HG03064 (cell line): ENCODE measurements around the gene PCGF1.

Experiments
- ATAC-seq: cut with Tn5 transposase; IDR thresholded peaks from one replicate; pipeline ENCODE4 v1.9.1; 2021; ENCODE audit warnings: low read depth; ENCODE audit not compliant: unreplicated experiment

Gene PCGF1

DNA sequence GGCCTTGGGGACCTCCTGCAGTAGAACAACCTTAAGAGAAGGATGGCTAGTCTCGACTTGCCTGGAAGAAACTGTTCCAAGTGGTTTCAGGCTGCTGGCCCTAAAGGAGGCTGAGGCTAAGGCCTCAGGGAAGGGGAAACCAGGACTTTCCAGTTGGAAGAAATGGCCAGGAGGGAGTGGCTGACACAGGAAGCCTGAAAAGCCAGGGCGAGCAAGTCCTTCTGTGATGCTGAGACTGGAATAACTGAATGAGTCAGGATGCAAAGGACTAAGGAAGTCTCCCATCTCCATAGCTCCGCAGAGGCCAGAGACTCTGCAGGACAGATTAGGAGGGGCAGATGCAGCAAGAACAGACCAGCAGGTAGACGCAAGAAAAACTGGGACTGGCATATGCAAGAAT lies 29.6 kb upstream of the PCGF1 start:
- ATAC-seq, result no peak

DNA sequence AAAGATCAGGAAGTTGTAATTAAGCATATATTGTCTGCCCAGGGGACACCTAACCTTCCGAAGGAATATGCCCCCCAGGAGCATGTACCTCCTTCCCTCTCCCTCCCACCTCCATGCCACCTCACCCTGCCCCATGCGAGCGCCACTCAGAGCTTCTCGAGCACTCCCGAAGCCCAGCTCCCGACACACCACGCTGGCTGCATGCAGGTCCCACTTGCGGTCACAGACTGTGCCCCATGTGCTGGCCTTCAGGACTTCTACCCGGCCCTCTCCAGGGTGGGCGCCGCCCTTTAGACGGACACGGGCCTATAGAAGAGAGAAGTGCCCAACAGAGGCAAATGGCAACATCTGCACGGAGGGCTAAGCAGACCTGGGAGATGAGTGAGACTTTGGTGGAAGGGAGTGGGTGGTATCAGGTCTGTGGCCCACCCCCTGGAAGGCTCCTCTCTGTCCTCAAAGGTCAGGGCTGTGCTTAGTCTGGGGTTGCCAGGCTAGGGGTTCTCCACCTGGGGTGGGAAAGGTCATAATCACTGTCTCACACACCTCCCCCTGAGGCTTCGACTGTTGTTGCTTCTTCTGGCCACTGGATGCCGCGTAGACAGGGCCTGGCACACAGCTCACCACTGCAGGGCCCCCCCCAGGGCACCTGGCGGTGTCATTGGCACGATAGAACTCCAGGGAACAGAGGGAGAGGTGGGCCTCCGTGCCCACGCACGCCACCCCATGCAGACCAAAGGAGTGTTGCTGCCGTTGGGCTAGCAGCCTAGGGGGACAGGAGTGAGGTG lies 28.9 kb upstream of the PCGF1 start:
- ATAC-seq, result no peak

DNA sequence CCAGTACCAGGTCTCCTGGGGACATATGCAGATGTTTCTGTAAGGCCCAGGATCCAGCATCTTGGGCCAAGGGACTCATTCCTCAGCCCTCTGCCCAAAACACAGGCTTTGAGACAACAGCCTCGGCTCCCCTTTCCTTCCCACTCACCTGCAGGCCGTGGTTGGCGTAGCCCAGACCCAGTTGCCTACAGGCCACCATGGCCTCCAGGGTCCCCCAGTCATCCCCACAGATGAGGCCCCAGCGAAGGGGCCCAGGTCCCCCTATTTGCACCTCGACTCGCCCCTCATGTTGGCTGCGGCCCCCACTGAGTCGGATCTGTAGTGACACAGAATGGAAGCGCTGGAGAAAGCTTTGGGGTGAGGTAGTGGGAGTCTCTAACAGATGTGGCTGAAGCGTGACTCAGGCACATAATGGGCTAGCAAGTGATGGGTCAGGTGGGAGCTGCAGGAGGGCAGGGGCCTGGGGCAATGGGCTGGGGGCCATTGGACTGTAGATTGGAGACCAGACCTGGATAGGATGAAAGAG lies 28.0 kb upstream of the PCGF1 start:
- no peak for ATAC-seq

DNA sequence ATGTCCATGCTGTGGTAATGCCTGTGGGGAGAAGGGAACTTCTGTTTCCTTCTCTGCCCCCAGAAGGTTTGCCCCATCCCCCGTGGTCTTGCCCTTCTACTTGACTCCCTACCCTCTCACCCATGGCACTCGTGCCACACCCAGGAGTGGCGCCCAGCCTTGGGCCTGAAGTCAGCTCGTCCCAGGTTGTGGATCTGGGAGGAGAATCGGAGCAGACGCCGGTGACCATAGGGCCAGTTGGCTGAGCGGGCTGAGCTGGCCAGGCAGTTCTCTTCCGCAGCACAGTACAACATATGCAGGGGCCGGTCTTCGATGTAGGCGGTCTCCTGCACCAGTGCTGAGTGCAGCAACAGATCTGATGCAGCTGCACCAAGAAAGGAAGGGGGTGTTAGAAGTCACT lies 26.9 kb upstream of the PCGF1 start:
- ATAC-seq, result no peak

DNA sequence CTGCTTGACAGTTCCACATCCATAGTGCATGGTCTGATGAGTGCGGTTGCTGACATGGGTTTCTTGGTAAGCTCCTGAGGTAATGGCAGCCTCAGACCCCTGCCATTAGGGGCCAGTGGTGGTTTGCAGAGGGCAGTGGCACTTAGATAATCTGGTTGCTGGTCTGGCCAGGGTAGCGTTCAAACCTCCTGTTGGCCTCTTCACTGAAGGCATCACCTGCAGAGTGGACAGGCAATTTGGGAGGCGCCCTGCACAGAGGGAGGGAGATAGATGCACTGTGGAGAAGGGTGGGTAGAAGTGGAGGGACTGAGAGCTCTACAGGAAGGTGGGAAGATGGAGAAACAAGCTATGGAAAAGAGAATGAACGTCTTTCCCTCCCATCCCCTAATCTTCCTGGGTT lies 26.0 kb upstream of the PCGF1 start:
- no peak for ATAC-seq

DNA sequence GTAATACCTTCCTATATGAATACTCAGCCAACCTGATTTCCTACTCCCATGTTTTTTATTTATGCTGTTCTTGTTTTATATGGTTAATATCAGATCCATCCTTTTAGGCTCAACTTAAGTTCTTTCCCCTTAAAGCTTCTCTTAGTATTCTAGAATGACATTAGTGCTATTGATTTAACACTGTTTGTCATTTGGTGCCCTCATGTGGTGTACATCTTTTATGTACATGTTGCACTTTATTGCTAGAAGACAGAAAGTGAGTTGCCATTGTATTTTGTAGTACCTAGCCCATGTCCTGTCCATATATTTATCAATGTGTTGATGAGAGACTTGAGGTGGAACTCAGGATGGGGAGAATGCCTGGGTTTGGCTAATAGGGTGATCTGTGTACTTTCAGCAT lies 24.7 kb upstream of the PCGF1 start:
- ATAC-seq, result no peak

DNA sequence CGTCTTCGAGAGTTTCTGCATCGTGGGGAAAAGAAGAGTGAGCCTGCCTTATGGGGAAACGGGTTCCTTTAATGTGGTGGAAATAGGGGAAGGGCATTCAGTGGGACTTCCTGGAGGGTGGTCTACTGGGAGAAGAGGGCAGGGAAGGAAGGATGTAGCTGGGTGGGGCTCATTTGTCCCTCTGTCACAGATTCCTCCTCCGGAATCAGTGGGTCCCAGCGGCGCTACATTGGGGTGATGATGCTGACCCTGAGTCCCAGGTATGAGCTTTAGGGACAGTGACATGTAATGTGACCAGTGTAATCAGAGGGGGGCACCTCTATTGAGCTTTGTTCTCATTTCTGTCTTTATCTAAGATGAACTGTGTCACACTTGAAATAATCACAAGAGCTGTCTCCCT lies 24.2 kb upstream of the PCGF1 start:
- ATAC-seq, result no peak

DNA sequence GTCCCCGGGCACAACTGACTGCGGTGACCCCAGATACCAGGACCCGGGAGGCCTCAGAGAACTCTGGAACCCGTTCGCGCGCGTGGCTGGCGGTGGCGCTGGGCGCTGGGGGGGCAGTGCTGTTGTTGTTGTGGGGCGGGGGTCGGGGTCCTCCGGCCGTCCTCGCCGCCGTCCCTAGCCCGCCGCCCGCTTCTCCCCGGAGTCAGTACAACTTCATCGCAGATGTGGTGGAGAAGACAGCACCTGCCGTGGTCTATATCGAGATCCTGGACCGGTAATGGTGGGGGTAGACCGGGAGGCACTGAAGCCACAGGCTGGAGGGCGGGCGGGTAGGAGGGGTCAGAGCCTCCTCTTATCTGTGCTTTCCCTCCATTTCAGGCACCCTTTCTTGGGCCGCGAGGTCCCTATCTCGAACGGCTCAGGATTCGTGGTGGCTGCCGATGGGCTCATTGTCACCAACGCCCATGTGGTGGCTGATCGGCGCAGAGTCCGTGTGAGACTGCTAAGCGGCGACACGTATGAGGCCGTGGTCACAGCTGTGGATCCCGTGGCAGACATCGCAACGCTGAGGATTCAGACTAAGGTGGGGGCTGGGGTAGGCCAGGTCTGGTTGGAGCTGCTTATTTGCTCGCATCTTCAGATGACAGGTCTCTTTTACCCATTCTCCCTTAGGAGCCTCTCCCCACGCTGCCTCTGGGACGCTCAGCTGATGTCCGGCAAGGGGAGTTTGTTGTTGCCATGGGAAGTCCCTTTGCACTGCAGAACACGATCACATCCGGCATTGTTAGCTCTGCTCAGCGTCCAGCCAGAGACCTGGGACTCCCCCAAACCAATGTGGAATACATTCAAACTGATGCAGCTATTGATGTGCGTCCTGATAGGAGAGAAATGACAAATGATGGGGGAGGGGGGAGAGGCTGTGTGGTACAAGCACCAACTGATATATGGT lies 23.0 kb upstream of the PCGF1 start:
- ATAC-seq, result no peak

DNA sequence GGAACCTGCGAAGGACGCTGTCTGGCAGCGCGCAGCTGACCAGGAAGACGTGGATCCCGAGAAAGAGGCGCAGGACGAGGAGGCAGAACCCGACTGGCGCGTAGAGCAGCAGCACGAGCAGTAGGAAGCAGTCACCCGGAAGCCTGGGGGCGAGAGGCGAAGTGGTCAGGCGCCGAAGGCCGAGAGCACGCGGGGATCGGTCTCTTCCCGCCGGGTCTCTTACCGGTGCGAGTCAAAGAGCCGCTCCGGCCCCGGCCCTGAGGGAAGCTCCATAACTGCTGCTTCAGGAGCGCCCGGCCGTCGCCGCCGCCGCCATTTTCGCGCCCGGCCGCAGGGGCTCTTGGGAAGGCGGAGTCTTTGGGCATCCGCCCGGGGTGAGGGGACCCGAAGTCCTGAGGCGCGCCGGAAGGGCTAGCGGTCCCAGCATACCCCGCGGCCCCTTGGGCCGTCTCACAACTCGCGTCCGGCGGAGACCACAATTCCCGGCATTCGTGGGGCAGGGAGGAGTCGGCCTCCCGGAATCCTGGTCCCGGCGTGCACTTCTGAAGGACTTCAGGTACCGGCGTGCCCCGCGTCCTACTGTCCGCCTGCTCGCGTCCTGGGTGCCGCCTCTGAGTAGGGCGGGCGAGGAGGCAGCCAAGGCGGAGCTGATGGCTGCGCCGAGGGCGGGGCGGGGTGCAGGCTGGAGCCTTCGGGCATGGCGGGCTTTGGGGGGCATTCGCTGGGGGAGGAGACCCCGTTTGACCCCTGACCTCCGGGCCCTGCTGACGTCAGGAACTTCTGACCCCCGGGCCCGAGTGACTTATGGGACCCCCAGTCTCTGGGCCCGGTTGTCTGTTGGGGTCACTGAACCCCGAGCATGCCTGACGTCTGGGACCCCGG lies 22.1 kb upstream of the PCGF1 start, which contains the start of the genes AUP1 and HTRA2:
TSS of gene AUP1 (minus strand) at position 350 of the 882 bp plus-strand sequence. CDS start at position 273, 77 bp downstream.
TSS of gene HTRA2 (plus strand) at position 577 of the 882 bp plus-strand sequence. CDS start at position 651, 74 bp downstream.
- ATAC-seq, result peak; percentile 76

DNA sequence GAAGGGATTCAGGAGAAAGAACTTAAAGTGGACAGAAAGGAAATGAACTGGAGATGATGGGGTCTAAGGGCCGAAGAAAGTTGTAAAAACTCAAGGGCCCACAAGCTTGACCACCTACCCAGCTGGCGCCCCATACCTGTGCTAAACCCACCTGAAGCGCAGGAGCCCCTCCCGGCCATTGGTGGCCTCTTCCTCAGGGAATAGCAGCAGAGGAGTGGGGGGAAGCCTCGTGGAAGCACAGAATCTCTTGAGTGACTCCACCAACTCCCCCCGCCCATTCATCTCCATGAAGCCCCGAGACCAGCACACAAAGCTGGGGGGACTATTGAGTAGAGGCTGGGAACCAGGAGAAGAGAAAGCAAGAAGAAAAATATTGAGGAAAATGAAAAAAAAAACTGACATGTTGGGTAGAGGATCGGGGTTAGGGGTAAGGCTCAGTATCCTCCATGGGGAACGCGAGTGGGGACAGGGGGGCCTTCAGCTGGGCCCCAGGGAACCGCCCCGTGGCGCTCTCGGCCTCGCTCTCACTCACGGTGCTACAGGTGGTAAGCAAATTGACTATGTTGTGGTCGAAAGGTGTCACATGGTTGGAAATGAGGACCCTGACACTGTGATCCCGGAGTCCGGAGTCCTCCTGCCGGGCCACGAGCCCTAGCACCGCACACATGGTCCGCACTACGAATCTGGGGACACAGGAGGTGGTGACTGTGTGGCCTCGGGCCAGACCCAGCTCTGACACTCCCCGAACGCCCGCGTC lies 21.3 kb upstream of the PCGF1 start:
- ATAC-seq, result peak; percentile 7

DNA sequence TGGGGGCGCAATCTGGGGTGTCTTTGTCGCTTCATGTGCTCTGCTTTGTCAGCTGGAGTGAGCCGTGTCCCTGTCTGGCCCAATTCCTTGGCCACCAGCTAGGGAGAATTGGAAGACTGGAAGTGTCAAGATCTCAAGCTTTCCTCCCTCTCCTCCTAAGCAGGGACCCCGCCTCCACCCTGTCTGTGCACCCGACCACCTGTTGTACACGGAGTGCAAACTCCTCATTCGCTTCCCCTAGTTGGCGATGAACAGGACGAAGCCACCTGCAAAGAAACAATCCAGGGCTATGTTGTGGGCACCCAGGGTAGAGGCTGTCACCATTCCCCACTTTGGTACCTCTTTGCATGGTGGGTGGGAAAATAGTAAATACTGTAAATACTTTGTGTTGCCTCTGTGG lies 20.2 kb upstream of the PCGF1 start:
- no peak for ATAC-seq

DNA sequence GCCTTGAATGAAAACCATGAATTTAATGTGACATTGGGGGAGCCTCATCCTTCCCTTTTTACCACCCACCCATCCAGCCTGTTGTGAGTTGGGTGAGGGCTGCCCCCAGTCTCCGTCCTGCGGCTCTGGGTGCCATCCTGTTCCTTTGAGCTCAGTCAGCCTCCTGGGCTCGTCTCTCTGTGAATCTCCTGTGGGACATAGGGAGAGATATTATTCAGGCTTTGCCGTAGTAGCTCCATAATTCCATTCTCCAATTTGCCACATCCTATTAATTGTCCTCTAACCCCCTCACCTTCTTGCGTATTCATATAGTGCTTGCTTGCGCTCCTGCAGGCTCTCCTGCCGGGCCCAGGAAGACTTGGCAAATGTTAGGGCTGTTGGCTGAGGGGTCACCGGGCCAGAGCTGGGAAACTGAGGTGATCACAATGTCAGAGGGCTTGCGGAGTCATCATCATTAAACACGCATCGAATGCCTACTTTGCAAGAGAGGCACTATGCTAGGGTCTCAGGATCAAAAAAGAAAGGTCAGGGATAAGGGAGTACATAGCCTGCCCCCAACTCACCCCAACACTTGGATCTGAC lies 19.2 kb upstream of the PCGF1 start:
- no peak for ATAC-seq

DNA sequence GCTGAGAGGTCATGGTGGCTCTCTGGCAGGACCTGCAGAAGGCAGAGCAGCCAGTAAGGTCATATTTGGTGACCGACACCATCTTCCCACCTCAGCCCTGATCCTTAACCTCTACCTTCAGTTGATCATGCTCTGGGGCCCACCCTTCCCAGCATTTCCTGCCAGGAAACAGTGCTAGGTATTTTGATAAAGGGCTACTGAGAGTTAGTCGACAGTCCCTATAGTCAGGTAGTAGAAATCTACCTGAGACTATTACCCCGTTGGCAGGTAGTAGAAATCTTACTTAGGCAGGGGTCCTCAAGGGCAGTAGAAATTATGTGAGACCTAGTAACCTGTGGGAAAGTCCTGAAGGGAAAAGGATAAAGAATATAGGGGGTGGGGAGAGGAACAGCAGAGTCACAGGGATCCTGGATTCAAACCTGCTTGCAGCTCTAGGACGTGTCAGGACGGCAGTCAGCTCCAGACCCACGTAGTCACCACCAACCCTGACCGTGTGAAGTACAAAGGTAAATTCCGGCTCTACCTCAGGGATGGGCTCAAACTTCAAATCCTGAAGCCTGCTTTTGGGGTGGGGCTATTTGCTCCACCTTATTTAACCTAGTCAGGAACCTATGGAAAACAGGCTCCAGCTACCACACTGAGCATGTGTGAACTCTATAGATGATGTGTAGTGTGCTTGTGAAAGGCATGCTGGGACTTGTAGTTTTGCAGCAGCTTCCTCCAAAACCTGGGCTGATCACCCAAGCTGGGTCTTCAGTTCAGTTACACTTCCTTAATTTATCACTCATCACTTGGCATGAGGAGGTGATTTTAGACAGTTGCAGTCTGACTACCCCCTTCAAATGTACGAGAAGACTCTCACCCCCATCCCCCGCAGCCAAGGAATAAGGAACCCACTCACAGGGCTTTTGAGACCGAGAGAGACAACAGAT lies 18.5 kb upstream of the PCGF1 start, which contains the start of gene DQX1:
TSS of gene DQX1 (minus strand) at position 515 of the 932 bp plus-strand sequence. CDS start at position 13, 502 bp downstream.
- no peak for ATAC-seq

DNA sequence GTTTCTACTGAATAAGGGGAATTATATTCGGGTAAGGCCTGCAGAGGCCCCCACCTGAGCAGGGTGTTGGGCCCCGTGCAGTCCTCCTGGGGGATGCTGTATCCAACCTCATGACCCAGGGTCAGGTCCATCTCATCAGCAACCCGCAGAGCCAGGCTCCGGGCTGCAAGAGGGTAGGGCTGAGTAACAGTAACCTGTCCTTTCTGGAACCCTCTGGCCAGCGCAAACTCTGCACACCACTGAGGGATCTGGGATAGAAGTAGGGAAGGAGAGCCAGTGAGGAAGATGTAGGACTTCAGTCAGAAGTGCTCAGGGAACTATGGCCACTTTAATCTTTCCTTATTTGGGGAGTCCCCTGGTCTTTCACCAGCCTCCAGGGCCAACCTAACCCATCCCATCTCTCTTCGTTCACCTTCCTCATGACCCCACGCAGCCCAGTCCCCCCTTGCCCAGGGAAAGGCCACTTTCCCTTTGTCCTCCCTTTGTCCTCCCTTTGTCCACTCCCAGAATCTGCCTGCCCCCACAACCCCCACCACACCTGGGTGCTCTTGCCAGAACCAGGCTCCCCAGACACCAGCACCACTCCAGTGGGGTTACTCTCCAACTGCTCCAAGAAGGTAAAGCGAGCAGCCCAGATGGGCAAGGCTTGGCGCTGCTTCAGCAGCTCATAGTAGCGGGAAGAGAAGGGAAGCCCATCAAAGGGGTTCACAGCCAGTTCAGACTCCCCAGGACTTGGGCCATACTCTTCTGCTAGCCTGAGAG lies 17.6 kb upstream of the PCGF1 start:
- no peak for ATAC-seq

DNA sequence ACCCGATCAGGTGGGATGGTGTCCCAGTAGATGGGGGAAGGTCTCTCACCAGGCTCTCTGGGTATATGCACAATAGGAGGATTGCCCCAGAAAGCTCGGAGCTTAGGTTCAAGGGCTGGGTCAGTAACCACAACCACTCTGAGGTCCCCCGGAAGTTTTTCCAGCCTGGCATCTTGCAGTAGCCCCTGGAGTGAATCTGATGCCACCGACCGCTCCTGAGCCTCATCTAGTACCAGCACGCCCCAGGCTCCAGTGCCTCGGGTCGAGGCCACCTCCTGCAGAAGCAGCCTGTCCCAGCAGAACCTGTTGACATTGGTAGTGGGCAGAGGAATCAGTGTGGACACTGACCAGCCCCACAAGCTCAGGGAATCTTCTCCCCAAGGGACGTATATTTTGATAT lies 16.5 kb upstream of the PCGF1 start:
- ATAC-seq, result no peak

DNA sequence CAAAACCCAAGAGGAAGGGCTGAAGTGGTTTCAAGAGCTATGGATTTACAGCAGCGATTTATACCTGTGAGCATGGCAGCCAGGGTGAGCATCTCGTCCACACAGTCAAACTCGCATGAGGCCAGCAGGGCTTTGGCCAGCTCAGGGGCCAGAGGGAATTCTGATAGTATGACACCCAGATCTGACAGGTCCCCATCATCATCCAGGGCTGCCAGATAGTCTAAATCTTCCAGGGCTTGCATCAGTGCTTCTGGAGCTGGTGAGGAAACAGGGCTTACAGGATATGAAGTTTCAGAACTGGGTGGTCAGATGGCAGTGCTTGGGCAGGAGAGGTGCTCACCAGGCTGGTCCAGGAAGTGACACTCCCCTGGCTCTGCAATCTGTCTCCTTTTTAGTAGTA lies 15.0 kb upstream of the PCGF1 start:
- no peak for ATAC-seq

DNA sequence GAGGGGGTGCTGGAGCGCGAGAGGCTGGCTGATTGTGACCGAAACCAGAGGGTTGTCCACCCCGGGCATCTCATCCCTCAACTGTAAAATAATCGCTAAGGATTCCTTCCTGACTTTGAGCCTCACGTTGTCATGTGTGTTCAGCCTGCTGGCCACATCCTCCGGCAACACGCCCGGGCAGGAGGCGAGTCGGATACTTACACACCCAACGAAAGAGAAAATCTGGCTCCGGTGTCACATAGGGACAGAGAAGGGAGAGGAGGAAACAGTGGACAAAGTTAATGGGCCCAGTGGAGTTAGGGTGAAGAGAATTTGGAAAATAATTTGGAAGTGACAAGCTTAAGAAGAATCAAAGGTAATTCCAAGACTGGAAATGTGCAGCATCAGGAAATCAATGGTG lies 9.2 kb upstream of the PCGF1 start:
- ATAC-seq, result no peak
